ENCODE results near the gene PRR16. TPM values are rescaled to one million over a fixed set of nuclear protein-coding genes. Genes with fewer than 3 reads are reported as not detected.

Gene PRR16
- total RNA-seq, 1 donor from 2014 or later: 28.7 TPM

- TF ChIP-seq CTCF (IDR thresholded peaks at IDR 0.05): no peak
- Histone ChIP-seq H3K27ac (no peak overlapping the region), H3K4me1 (no peaks in the 10 kb centered on the region), H3K4me3 (no peak overlapping the region), H3K27me3 (no peaks in the 10 kb centered on the region), H3K9me3 (no peaks in the 10 kb centered on the region), H3K36me3 (no peaks in the 10 kb centered on the region)
- DNase-seq (ENCODE audit: low spot score in 2 of 2): no peak
- intact Hi-C loops (cut with DNase I): no loop called here
Observed at GRCh38 chr5:120472911-120473310, 8.8 kb downstream of the PRR16 start.

- H3K9me3 ChIP-seq: no peaks in the 10 kb centered on the region
- H3K27ac ChIP-seq: no peak overlapping the region
- TF ChIP-seq CTCF (IDR thresholded peaks at IDR 0.05): no peak
- no peaks in the 10 kb centered on the region for H3K36me3 ChIP-seq
- no peak overlapping the region for H3K4me3 ChIP-seq
- DNase-seq (ENCODE audit: low spot score in 2 of 2): no peak
- intact Hi-C loops (cut with DNase I): no loop called here
- no peaks in the 10 kb centered on the region for H3K27me3 ChIP-seq
- no peaks in the 10 kb centered on the region for H3K4me1 ChIP-seq
Observed at GRCh38 chr5:120473332-120473731, 9.2 kb downstream of the PRR16 start.

GRCh38 chr5:120476063-120476462 lies 12.0 kb downstream of the PRR16 start:
- peak overlapping the region in 1 of 2 donors; percentile 17 for H3K27ac ChIP-seq
- no peaks in the 10 kb centered on the region for H3K27me3 ChIP-seq
- intact Hi-C loops (cut with DNase I): no loop called here
- no peak for DNase-seq (ENCODE audit: low spot score in 2 of 2)
- no peaks in the 10 kb centered on the region for H3K36me3 ChIP-seq
- TF ChIP-seq CTCF (IDR thresholded peaks at IDR 0.05): no peak
- no peak overlapping the region for H3K4me3 ChIP-seq
- H3K4me1 ChIP-seq: peaks cover 0 to 3% of the 10 kb centered on the region in 2 donors
- no peaks in the 10 kb centered on the region for H3K9me3 ChIP-seq

GRCh38 chr5:120479066-120479465 lies 15.0 kb downstream of the PRR16 start:
- no peak for DNase-seq (ENCODE audit: low spot score in 2 of 2)
- Histone ChIP-seq H3K4me3 (no peak overlapping the region), H3K9me3 (no peaks in the 10 kb centered on the region), H3K27me3 (no peaks in the 10 kb centered on the region), H3K27ac (no peak overlapping the region), H3K4me1 (peaks cover 0 to 3% of the 10 kb centered on the region in 2 donors), H3K36me3 (no peaks in the 10 kb centered on the region)
- intact Hi-C loops (cut with DNase I): no loop called here
- no peak for TF ChIP-seq CTCF (IDR thresholded peaks at IDR 0.05)

- Histone ChIP-seq H3K4me3 (no peak overlapping the region), H3K36me3 (no peaks in the 10 kb centered on the region), H3K27ac (no peak overlapping the region), H3K27me3 (no peaks in the 10 kb centered on the region), H3K4me1 (no peaks in the 10 kb centered on the region), H3K9me3 (no peaks in the 10 kb centered on the region)
- intact Hi-C loops (cut with DNase I): no loop called here
- TF ChIP-seq CTCF (IDR thresholded peaks at IDR 0.05): no peak
- DNase-seq (ENCODE audit: low spot score in 2 of 2): no peak
Observed at GRCh38 chr5:120499876-120500563, 35.9 kb downstream of the PRR16 start.

GRCh38 chr5:120502531-120502930 lies 38.4 kb downstream of the PRR16 start:
- no peak overlapping the region for H3K27ac ChIP-seq
- H3K9me3 ChIP-seq: no peaks in the 10 kb centered on the region
- no peaks in the 10 kb centered on the region for H3K27me3 ChIP-seq
- no peak for TF ChIP-seq CTCF (IDR thresholded peaks at IDR 0.05)
- intact Hi-C loops (cut with DNase I): no loop called here
- DNase-seq (ENCODE audit: low spot score in 2 of 2): no peak
- no peaks in the 10 kb centered on the region for H3K36me3 ChIP-seq
- H3K4me3 ChIP-seq: no peak overlapping the region
- H3K4me1 ChIP-seq: no peaks in the 10 kb centered on the region

All from ascending aorta (tissue), 2 donors.